OCI-LY3 (cell line): ENCODE measurements around the gene RACGAP1.

Source experiments
- H2AFZ ChIP-seq: fragments of 200-600, 300-600 bp; shearing (Covaris generic); 2 replicates; pipeline ENCODE4 v1.6.0; 2014; ENCODE audit warnings: antibody characterized with exemption, low read depth, low read length
- H3K27ac ChIP-seq: fragments of 200-600, 300-600 bp; sonication (generic); 2 replicates; pipeline ENCODE4 v1.5.1; 2014; ENCODE audit warnings: mild to moderate bottlenecking, low read length, moderate library complexity, mixed read lengths
- H3K27me3 ChIP-seq: fragments of 200-600, 300-600 bp; sonication (generic); 2 replicates; pipeline ENCODE4 v1.6.1; 2014; ENCODE audit warnings: low read depth, low read length, mixed read lengths
- H3K36me3 ChIP-seq: fragments of 200-600, 300-600 bp; sonication (generic); replicated peaks from 2 replicates; pipeline ENCODE3; 2014; ENCODE audit warnings: low read depth, low read length, mixed read lengths
- H3K4me1 ChIP-seq: fragments of 300-600, 200-600 bp; sonication (generic); 2 replicates; pipeline ENCODE4 v1.6.1; 2014; ENCODE audit warnings: low read length, mixed read lengths
- H3K4me2 ChIP-seq: fragments of 200-600, 300-600 bp; sonication (generic); 2 replicates; pipeline ENCODE4 v1.6.1; 2014; ENCODE audit warnings: low read length, mixed read lengths
- H3K4me3 ChIP-seq: fragments of 300-600, 200-600 bp; sonication (generic); 2 replicates; pipeline ENCODE4 v1.5.1; 2014; ENCODE audit warnings: antibody characterized with exemption, mild to moderate bottlenecking, low read length, moderate library complexity
- H3K79me2 ChIP-seq: fragments of 300-600, 200-600 bp; shearing (Covaris generic); 2 replicates; pipeline ENCODE4 v1.6.1; 2014; ENCODE audit warnings: mild to moderate bottlenecking, low read length, mixed read lengths
- H3K9ac ChIP-seq: fragments of 300-600, 200-600 bp; shearing (Covaris generic); 2 replicates; pipeline ENCODE4 v1.6.0; 2014; ENCODE audit warnings: mild to moderate bottlenecking, low read length, moderate library complexity
- H3K9me3 ChIP-seq: fragments of 200-600, 300-600 bp; shearing (Covaris generic); 2 replicates; pipeline ENCODE4 v1.6.1; 2014; ENCODE audit warnings: low read length, mixed read lengths; ENCODE audit not compliant: insufficient read depth
- H4K20me1 ChIP-seq: fragments of 200-600, 300-600 bp; sonication (generic); 2 replicates; pipeline ENCODE4 v1.6.1; 2016; ENCODE audit warnings: low read length, mixed read lengths; ENCODE audit not compliant: insufficient read depth
- EZH2phosphoT487 ChIP-seq: fragments of 200-600 bp; shearing (Covaris generic); IDR thresholded peaks from 2 replicates; pipeline ENCODE4 v1.6.1; 2018; ENCODE audit warnings: antibody characterized with exemption, mixed run types, low read depth
- TF ChIP-seq, protein P1 (sequence below): fragments of 200-600, 300-600 bp; sonication (generic); IDR thresholded peaks from 2 replicates; pipeline ENCODE4 v1.5.1; 2014; ENCODE audit warnings: antibody characterized with exemption, low read length, low read depth

Gene RACGAP1

GRCh38 chr12:49961993-49962764 lies 63.1 kb downstream of the RACGAP1 start:
- peaks cover 20% of the 10 kb centered on the region for H3K27me3 ChIP-seq

DNA sequence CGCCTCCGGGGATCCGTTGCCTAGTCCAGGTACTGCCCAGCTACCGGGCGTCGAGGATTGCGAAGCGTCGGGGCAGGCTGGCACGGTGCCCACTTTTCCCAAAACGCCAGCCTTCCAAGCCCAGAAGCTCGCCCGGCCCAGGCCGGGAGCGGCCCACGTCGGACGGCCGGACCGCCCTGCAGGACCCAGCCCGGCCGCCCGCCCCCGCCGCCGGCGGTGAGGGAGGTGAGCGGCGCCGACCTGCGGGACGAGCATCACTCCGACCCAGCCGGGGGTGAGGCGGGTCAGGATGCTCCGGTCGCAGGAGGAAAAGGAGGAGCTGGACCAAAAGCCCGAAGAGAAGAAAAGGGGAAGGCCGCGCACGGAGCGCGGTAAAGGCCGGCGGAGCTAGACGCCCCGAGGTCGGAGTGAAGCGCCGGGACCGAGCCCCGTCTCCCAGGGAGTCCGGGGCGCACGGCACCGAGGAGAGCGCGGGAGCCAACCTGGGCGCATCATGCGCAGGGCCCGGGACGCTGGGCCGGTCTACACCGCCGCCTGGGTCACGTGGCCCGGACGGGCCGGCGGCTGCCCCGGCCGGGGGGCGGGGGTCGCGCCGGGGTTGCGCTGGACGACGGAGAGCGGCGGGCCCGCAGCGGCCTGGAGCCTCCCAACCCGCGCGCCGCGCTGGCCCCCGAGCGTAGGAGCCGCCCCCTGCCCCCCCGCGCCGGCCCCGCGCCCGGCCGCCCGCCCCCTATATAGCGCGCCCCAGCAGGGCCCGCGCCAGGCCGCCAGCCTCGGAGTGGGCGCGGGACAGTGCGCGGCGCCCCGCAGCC lies 64.0 kb downstream of the RACGAP1 start, which contains the start of gene AQP5:
Gene AQP5 (plus strand): TSS at position 762 of the 812 bp plus-strand sequence. CDS start 146 bp downstream, outside the sequence.
- Histone ChIP-seq H3K9ac (no peak within 1 kb of the TSS), H3K27ac (no peak within 1 kb of the TSS), H4K20me1 (no peaks in the 10 kb centered on the region), H3K36me3 (no peaks in the 10 kb centered on the region), H2AFZ (no peak within 1 kb of the TSS), H3K9me3 (no peaks in the 10 kb centered on the region), H3K4me1 (peaks cover under 1% of the 10 kb centered on the region; the same call in 1 of the 2 replicates), H3K79me2 (no peaks in the 10 kb centered on the region), H3K4me3 (no peak within 1 kb of the TSS), H3K27me3 (peaks cover 27% of the 10 kb centered on the region), H3K4me2 (no peak within 1 kb of the TSS)
- no peak for TF ChIP-seq EZH2phosphoT487
- TF ChIP-seq, protein P1, sequence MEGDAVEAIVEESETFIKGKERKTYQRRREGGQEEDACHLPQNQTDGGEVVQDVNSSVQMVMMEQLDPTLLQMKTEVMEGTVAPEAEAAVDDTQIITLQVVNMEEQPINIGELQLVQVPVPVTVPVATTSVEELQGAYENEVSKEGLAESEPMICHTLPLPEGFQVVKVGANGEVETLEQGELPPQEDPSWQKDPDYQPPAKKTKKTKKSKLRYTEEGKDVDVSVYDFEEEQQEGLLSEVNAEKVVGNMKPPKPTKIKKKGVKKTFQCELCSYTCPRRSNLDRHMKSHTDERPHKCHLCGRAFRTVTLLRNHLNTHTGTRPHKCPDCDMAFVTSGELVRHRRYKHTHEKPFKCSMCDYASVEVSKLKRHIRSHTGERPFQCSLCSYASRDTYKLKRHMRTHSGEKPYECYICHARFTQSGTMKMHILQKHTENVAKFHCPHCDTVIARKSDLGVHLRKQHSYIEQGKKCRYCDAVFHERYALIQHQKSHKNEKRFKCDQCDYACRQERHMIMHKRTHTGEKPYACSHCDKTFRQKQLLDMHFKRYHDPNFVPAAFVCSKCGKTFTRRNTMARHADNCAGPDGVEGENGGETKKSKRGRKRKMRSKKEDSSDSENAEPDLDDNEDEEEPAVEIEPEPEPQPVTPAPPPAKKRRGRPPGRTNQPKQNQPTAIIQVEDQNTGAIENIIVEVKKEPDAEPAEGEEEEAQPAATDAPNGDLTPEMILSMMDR = no peak

More at GRCh38 chr12:49961993-49962764, 63.1 kb downstream of the RACGAP1 start:
- no peak overlapping the region for H3K9ac ChIP-seq
- no peak overlapping the region for H3K4me3 ChIP-seq
- H2AFZ ChIP-seq = no peak overlapping the region
- no peaks in the 10 kb centered on the region for H4K20me1 ChIP-seq
- no peak overlapping the region for H3K27ac ChIP-seq
- no peak overlapping the region for H3K4me2 ChIP-seq
- H3K36me3 ChIP-seq = no peaks in the 10 kb centered on the region
- TF ChIP-seq, protein P1 = no peak
- no peak for TF ChIP-seq EZH2phosphoT487
- no peaks in the 10 kb centered on the region for H3K79me2 ChIP-seq
- peaks cover 6% of the 10 kb centered on the region; the same call in 1 of the 2 replicates for H3K4me1 ChIP-seq
- H3K9me3 ChIP-seq = no peaks in the 10 kb centered on the region

GRCh38 chr12:49960474-49961110 lies 64.7 kb downstream of the RACGAP1 start:
- Histone ChIP-seq H3K9ac (no peak overlapping the region), H3K27ac (no peak overlapping the region), H4K20me1 (no peaks in the 10 kb centered on the region), H3K36me3 (no peaks in the 10 kb centered on the region), H2AFZ (no peak overlapping the region), H3K4me1 (peaks cover 3% of the 10 kb centered on the region; the same call in 1 of the 2 replicates), H3K9me3 (no peaks in the 10 kb centered on the region), H3K79me2 (no peaks in the 10 kb centered on the region), H3K4me3 (no peak overlapping the region), H3K4me2 (no peak overlapping the region), H3K27me3 (peaks cover 22% of the 10 kb centered on the region)
- TF ChIP-seq, protein P1 = no peak
- no peak for TF ChIP-seq EZH2phosphoT487
